SK-N-SH treated with all-trans-retinoic acid at 6 μM for 48 hours (cell line): ENCODE results near the gene PTPN6.

Experiments used
- ATAC-seq: fragments of 200-7000 bp; cut with Tn5 transposase; 3 replicates; pipeline ENCODE4 v1.9.1; 2020; ENCODE audit warnings: mild to moderate bottlenecking, moderate library complexity
- ARNTL ChIP-seq: fragments of 450-650 bp; formaldehyde crosslinking; IDR thresholded peaks from 2 replicates; pipeline ENCODE4 v1.5.0; 2020; ENCODE audit warnings: low read depth, mild to moderate bottlenecking, moderate library complexity, borderline replicate concordance
- BACH2 ChIP-seq: fragments of 250-450 bp; sonication (Bioruptor Pico); IDR thresholded peaks from 2 replicates; pipeline ENCODE4 v1.9.0; 2021; ENCODE audit warnings: mild to moderate bottlenecking, borderline replicate concordance
- CSDC2 ChIP-seq: fragments of 250-450 bp; sonication (Bioruptor Pico); IDR thresholded peaks from 2 replicates; pipeline ENCODE4 v1.5.0; 2020; ENCODE audit warnings: mild to moderate bottlenecking, moderate library complexity
- ESRRG ChIP-seq: fragments of 250-450 bp; sonication (Bioruptor Pico); IDR thresholded peaks from 2 replicates; pipeline ENCODE4 v1.6.1; 2021; ENCODE audit warnings: mild to moderate bottlenecking
- GLIS3 ChIP-seq: fragments of 250-450 bp; sonication (Bioruptor Pico); IDR thresholded peaks from 2 replicates; pipeline ENCODE4 v1.5.0; 2020; ENCODE audit warnings: mild to moderate bottlenecking, moderate library complexity
- ISL1 ChIP-seq: fragments of 250-450 bp; sonication (Bioruptor Pico); IDR thresholded peaks from 2 replicates; pipeline ENCODE4 v2.1.2; 2022; ENCODE audit warnings: mild to moderate bottlenecking, moderate library complexity
- OSR1 ChIP-seq: fragments of 250-450 bp; sonication (Bioruptor Pico); IDR thresholded peaks from 2 replicates; pipeline ENCODE4 v1.8.0; 2022; ENCODE audit warnings: moderate library complexity, mild to moderate bottlenecking, inconsistent platforms
- PPARA ChIP-seq: fragments of 250-450 bp; sonication (Bioruptor Pico); IDR thresholded peaks from 2 replicates; pipeline ENCODE4 v1.5.0; 2020; ENCODE audit warnings: mild to moderate bottlenecking, borderline replicate concordance
- RARB ChIP-seq: fragments of 250-450 bp; sonication (Bioruptor Pico); IDR thresholded peaks from 2 replicates; pipeline ENCODE4 v1.8.0; 2021; ENCODE audit warnings: mild to moderate bottlenecking, moderate library complexity
- SNAI2 ChIP-seq: fragments of 250-450 bp; sonication (Bioruptor Pico); IDR thresholded peaks from 2 replicates; pipeline ENCODE4 v1.5.0; 2020; ENCODE audit warnings: mild to moderate bottlenecking, moderate library complexity
- TCF4 ChIP-seq: fragments of 250-450 bp; sonication (Bioruptor Pico); IDR thresholded peaks from 2 replicates; pipeline ENCODE4 v1.8.0; 2021; ENCODE audit warnings: mild to moderate bottlenecking, moderate library complexity, borderline replicate concordance
- ZC3H10 ChIP-seq: fragments of 250-450 bp; sonication (Bioruptor Pico); IDR thresholded peaks from 2 replicates; pipeline ENCODE4 v1.5.1; 2021; ENCODE audit warnings: mild to moderate bottlenecking, moderate library complexity
- ZFP3 ChIP-seq: fragments of 250-450 bp; sonication (Bioruptor Pico); IDR thresholded peaks from 2 replicates; pipeline ENCODE4 v1.5.0; 2020; ENCODE audit warnings: mild to moderate bottlenecking, moderate library complexity
- ZFP30 ChIP-seq: fragments of 450-650 bp; formaldehyde crosslinking; IDR thresholded peaks from 2 replicates; pipeline ENCODE4 v1.5.0; 2022; ENCODE audit warnings: mild to moderate bottlenecking, moderate library complexity
- ZNF565 ChIP-seq: fragments of 450-650 bp; formaldehyde crosslinking; conservative IDR thresholded peaks from 2 replicates; pipeline ENCODE4 v1.5.0; 2020; ENCODE audit warnings: low read depth, mild to moderate bottlenecking, moderate library complexity
- ZNF70 ChIP-seq: fragments of 450-650 bp; formaldehyde crosslinking; IDR thresholded peaks from 2 replicates; pipeline ENCODE4 v1.5.0; 2020; ENCODE audit warnings: mild to moderate bottlenecking, moderate library complexity
- TF ChIP-seq, protein P1 (sequence below): fragments of 250-450 bp; sonication (Bioruptor Pico); IDR thresholded peaks from 2 replicates; pipeline ENCODE4 v1.5.1; 2020; ENCODE audit warnings: low read depth, mild to moderate bottlenecking, moderate library complexity
- TF ChIP-seq, protein P2 (sequence below): fragments of 250-450 bp; sonication (Bioruptor Pico); IDR thresholded peaks from 2 replicates; pipeline ENCODE4 v1.5.1; 2021; ENCODE audit warnings: mild to moderate bottlenecking, moderate library complexity
- TF ChIP-seq, protein P3 (sequence below): fragments of 250-450 bp; sonication (Bioruptor Pico); IDR thresholded peaks from 2 replicates; pipeline ENCODE4 v1.8.0; 2021; ENCODE audit warnings: low read depth, mild to moderate bottlenecking, moderate library complexity, borderline replicate concordance
- TF ChIP-seq, protein P4 (sequence below): fragments of 250-450 bp; sonication (Bioruptor Pico); IDR thresholded peaks from 2 replicates; pipeline ENCODE4 v1.8.0; 2020; ENCODE audit warnings: mild to moderate bottlenecking, moderate library complexity, borderline replicate concordance
- TF ChIP-seq, protein P5 (sequence below): fragments of 250-450 bp; sonication (Bioruptor Pico); IDR thresholded peaks from 2 replicates; pipeline ENCODE4 v1.5.0; 2020; ENCODE audit warnings: mild to moderate bottlenecking, moderate library complexity

Gene PTPN6

DNA sequence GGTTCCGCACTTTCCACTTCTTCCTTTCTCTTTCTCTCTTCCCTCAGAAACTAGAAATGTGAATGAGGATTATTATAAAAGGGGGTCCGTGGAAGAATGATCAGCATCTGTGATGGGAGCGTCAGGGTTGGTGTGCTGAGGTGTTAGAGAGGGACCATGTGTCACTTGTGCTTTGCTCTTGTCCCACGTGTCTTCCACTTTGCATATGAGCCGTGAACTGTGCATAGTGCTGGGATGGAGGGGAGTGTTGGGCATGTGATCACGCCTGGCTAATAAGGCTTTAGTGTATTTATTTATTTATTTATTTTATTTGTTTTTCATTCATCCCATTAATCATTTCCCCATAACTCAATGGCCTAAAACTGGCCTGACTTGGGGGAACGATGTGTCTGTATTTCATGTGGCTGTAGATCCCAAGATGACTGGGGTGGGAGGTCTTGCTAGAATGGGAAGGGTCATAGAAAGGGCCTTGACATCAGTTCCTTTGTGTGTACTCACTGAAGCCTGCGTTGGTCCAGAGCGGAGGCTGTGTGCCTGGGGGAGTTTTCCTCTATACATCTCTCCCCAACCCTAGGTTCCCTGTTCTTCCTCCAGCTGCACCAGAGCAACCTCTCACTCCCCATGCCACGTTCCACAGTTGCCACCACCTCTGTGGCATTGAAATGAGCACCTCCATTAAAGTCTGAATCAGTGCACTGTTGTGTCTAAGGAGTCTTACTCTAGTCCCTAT, 28.0 kb upstream of the PTPN6 start:
- no peak for ATAC-seq
- no peak for TF ChIP-seq ZNF70 (CRISPR knock-in tag)
- TF ChIP-seq, protein P1, sequence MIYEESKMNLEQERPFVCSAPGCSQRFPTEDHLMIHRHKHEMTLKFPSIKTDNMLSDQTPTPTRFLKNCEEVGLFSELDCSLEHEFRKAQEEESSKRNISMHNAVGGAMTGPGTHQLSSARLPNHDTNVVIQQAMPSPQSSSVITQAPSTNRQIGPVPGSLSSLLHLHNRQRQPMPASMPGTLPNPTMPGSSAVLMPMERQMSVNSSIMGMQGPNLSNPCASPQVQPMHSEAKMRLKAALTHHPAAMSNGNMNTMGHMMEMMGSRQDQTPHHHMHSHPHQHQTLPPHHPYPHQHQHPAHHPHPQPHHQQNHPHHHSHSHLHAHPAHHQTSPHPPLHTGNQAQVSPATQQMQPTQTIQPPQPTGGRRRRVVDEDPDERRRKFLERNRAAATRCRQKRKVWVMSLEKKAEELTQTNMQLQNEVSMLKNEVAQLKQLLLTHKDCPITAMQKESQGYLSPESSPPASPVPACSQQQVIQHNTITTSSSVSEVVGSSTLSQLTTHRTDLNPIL (CRISPR knock-in tag): no peak
- TF ChIP-seq ESRRG (CRISPR knock-in tag): no peak
- TF ChIP-seq SNAI2 (CRISPR knock-in tag): no peak
- TF ChIP-seq TCF4 (CRISPR knock-in tag): no peak
- no peak for TF ChIP-seq ZFP30 (CRISPR knock-in tag)
- TF ChIP-seq, protein P2, sequence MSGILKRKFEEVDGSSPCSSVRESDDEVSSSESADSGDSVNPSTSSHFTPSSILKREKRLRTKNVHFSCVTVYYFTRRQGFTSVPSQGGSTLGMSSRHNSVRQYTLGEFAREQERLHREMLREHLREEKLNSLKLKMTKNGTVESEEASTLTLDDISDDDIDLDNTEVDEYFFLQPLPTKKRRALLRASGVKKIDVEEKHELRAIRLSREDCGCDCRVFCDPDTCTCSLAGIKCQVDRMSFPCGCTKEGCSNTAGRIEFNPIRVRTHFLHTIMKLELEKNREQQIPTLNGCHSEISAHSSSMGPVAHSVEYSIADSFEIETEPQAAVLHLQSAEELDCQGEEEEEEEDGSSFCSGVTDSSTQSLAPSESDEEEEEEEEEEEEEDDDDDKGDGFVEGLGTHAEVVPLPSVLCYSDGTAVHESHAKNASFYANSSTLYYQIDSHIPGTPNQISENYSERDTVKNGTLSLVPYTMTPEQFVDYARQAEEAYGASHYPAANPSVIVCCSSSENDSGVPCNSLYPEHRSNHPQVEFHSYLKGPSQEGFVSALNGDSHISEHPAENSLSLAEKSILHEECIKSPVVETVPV (CRISPR knock-in tag): no peak
- no peak for TF ChIP-seq GLIS3 (CRISPR knock-in tag)
- TF ChIP-seq ISL1 (CRISPR knock-in tag): no peak
- no peak for TF ChIP-seq ZFP3
- TF ChIP-seq RARB: no peak
- TF ChIP-seq ZNF565: no peak
- TF ChIP-seq, protein P3, sequence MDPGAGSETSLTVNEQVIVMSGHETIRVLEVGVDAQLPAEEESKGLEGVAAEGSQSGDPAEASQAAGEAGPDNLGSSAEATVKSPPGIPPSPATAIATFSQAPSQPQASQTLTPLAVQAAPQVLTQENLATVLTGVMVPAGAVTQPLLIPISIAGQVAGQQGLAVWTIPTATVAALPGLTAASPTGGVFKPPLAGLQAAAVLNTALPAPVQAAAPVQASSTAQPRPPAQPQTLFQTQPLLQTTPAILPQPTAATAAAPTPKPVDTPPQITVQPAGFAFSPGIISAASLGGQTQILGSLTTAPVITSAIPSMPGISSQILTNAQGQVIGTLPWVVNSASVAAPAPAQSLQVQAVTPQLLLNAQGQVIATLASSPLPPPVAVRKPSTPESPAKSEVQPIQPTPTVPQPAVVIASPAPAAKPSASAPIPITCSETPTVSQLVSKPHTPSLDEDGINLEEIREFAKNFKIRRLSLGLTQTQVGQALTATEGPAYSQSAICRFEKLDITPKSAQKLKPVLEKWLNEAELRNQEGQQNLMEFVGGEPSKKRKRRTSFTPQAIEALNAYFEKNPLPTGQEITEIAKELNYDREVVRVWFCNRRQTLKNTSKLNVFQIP (CRISPR knock-in tag): no peak
- TF ChIP-seq BACH2 (CRISPR knock-in tag): no peak
- no peak for TF ChIP-seq CSDC2 (CRISPR knock-in tag)
- TF ChIP-seq ARNTL (CRISPR knock-in tag): no peak

DNA sequence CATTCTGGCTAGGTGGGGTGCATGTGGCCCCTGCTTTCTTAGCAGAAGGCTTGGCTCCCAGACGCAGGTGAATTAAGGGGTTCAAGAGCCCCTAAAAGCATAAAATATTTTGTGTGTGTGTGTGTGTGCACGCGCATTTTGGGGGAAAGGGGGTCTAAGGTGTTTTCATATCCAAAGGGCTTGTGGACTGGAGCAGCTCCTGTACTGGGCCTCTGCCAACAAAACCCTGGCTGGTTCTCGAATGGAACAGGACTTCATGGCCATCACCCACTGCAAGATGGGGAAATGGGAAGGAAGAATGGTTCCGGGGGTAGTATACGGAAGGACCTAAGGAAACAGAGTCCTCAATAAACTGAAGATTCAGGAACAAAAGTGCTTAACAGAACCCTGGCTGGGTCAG, 27.3 kb upstream of the PTPN6 start:
- TF ChIP-seq, protein P1 (CRISPR knock-in tag): no peak
- TF ChIP-seq, protein P4, sequence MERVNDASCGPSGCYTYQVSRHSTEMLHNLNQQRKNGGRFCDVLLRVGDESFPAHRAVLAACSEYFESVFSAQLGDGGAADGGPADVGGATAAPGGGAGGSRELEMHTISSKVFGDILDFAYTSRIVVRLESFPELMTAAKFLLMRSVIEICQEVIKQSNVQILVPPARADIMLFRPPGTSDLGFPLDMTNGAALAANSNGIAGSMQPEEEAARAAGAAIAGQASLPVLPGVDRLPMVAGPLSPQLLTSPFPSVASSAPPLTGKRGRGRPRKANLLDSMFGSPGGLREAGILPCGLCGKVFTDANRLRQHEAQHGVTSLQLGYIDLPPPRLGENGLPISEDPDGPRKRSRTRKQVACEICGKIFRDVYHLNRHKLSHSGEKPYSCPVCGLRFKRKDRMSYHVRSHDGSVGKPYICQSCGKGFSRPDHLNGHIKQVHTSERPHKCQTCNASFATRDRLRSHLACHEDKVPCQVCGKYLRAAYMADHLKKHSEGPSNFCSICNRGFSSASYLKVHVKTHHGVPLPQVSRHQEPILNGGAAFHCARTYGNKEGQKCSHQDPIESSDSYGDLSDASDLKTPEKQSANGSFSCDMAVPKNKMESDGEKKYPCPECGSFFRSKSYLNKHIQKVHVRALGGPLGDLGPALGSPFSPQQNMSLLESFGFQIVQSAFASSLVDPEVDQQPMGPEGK: no peak
- TF ChIP-seq ISL1 (CRISPR knock-in tag): no peak
- no peak for TF ChIP-seq ZC3H10 (CRISPR knock-in tag)
- TF ChIP-seq TCF4 (CRISPR knock-in tag): no peak
- no peak for TF ChIP-seq ZFP30 (CRISPR knock-in tag)
- no peak for TF ChIP-seq ESRRG (CRISPR knock-in tag)
- TF ChIP-seq PPARA (CRISPR knock-in tag): no peak
- no peak for TF ChIP-seq BACH2 (CRISPR knock-in tag)
- no peak for ATAC-seq

DNA sequence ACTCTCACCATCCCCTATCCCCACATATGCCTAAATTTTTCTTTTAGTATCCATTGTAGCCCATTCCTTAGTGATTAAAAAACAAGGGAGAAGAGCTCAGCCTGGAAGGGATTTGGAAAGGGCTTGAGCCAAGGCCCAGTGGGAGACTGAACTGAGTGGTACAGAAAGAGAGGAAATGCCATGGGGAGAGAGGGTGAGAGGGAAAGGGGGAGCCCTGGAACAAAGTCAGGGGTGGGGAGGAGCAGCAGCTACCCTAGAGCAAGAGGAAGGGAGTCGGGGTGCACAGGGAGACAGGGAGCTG, 26.0 kb upstream of the PTPN6 start:
- ATAC-seq: no peak; the same call in 1 of the 3 replicates
- TF ChIP-seq ZFP30 (CRISPR knock-in tag): no peak
- TF ChIP-seq, protein P5, sequence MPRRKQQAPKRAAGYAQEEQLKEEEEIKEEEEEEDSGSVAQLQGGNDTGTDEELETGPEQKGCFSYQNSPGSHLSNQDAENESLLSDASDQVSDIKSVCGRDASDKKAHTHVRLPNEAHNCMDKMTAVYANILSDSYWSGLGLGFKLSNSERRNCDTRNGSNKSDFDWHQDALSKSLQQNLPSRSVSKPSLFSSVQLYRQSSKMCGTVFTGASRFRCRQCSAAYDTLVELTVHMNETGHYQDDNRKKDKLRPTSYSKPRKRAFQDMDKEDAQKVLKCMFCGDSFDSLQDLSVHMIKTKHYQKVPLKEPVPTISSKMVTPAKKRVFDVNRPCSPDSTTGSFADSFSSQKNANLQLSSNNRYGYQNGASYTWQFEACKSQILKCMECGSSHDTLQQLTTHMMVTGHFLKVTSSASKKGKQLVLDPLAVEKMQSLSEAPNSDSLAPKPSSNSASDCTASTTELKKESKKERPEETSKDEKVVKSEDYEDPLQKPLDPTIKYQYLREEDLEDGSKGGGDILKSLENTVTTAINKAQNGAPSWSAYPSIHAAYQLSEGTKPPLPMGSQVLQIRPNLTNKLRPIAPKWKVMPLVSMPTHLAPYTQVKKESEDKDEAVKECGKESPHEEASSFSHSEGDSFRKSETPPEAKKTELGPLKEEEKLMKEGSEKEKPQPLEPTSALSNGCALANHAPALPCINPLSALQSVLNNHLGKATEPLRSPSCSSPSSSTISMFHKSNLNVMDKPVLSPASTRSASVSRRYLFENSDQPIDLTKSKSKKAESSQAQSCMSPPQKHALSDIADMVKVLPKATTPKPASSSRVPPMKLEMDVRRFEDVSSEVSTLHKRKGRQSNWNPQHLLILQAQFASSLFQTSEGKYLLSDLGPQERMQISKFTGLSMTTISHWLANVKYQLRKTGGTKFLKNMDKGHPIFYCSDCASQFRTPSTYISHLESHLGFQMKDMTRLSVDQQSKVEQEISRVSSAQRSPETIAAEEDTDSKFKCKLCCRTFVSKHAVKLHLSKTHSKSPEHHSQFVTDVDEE: no peak
- no peak for TF ChIP-seq BACH2 (CRISPR knock-in tag)
- TF ChIP-seq ESRRG (CRISPR knock-in tag): no peak
- TF ChIP-seq RARB: no peak
- TF ChIP-seq ARNTL (CRISPR knock-in tag): no peak
- TF ChIP-seq ZC3H10 (CRISPR knock-in tag): no peak
- no peak for TF ChIP-seq ISL1 (CRISPR knock-in tag)
- TF ChIP-seq, protein P1 (CRISPR knock-in tag): no peak
- TF ChIP-seq, protein P3 (CRISPR knock-in tag): no peak
- TF ChIP-seq, protein P2 (CRISPR knock-in tag): no peak
- TF ChIP-seq OSR1 (CRISPR knock-in tag): no peak
